GM18873 (cell line): ENCODE data around the gene PRR18.

Experiments used
- ATAC-seq: cut with Tn5 transposase; IDR thresholded peaks from one replicate; pipeline ENCODE4 v1.9.1; 2021; ENCODE audit warnings: mild to moderate bottlenecking, moderate library complexity, moderate number of reproducible peaks; ENCODE audit not compliant: unreplicated experiment, low FRiP score

PRR18 gene

GRCh38 chr6:166308769-166309589, 787 bp upstream of the PRR18 start:
- no peak for ATAC-seq

GRCh38 chr6:166307082-166308032, 835 bp downstream of the PRR18 start:
- peak; percentile 16 for ATAC-seq

GRCh38 chr6:166306378-166307081, 1.7 kb downstream of the PRR18 start:
- ATAC-seq = no peak

- no peak for ATAC-seq
These were observed 2.6 kb downstream of the PRR18 start for GRCh38 chr6:166305562-166306117.

- no peak for ATAC-seq
These were observed 4.1 kb downstream of the PRR18 start for GRCh38 chr6:166304106-166304505.

- no peak for ATAC-seq
These were observed 6.3 kb downstream of the PRR18 start for GRCh38 chr6:166301611-166302529.

- no peak for ATAC-seq
These were observed 7.7 kb downstream of the PRR18 start for GRCh38 chr6:166300357-166300987.

GRCh38 chr6:166297606-166298005, 10.6 kb downstream of the PRR18 start:
- no peak for ATAC-seq

- ATAC-seq = no peak
These were observed 11.9 kb downstream of the PRR18 start for GRCh38 chr6:166296035-166296883.

GRCh38 chr6:166293731-166294584, 14.2 kb downstream of the PRR18 start:
- ATAC-seq = no peak

GRCh38 chr6:166289207-166290060, 18.8 kb downstream of the PRR18 start:
- ATAC-seq = no peak

GRCh38 chr6:166286839-166287271, 21.3 kb downstream of the PRR18 start:
- peak; percentile 94 for ATAC-seq

GRCh38 chr6:166285233-166285632, 23.0 kb downstream of the PRR18 start:
- ATAC-seq = no peak

- no peak for ATAC-seq
These were observed 23.6 kb downstream of the PRR18 start for GRCh38 chr6:166284640-166285039.

GRCh38 chr6:166282394-166283032, 25.7 kb downstream of the PRR18 start:
- no peak for ATAC-seq

GRCh38 chr6:166281104-166281503, 27.1 kb downstream of the PRR18 start:
- no peak for ATAC-seq
